Common myeloid progenitor, CD34-positive (primary cell): ENCODE data around the gene VWA5B1.
"Not testable (repeated sequence)": the region's sequence is repeated elsewhere in the genome, so short reads cannot be mapped to it uniquely, and the experiment has no call there.

Experiments used
- CTCF ChIA-PET: fragments of 350-600 bp; sonication (Branson Sonifier 250); formaldehyde crosslinking; loops from one replicate; lab custom pipeline; 2021; ENCODE audit warnings: antibody characterized with exemption; lab: Charles Lee
- POLR2A ChIA-PET: fragments of 350-600 bp; sonication (Branson Sonifier 250); formaldehyde crosslinking; loops from one replicate; lab custom pipeline; 2021; ENCODE audit warnings: antibody characterized with exemption; lab: Charles Lee
- DNase-seq, 3 donors: peaks; one replicate each; pipeline versions ENCODE4 v3.0.0 to v3.0.0-alpha.2; 2013
- H3K27ac ChIP-seq, 2 experiments: 1 replicate in 1 of 2; 2 replicates in 1 of 2; pipeline ENCODE4 v1.7.0; 2013; ENCODE audit warnings: inconsistent platforms in 2 of 2, low read length in 2 of 2, mild to moderate bottlenecking in 2 of 2, low read depth in 1 of 2, moderate library complexity in 1 of 2; ENCODE audit not compliant: severe bottlenecking in 2 of 2, insufficient read depth in 1 of 2, poor library complexity in 1 of 2
- H3K27me3 ChIP-seq, 5 experiments: replicated peaks in 2 of 5; 1 replicate in 3 of 5; 2 replicates in 2 of 5; pipeline versions ENCODE4 v1.6.1 to v1.7.0; 2013; ENCODE audit warnings: low read length in 4 of 5, mild to moderate bottlenecking in 2 of 5, moderate library complexity in 2 of 5, inconsistent platforms in 1 of 5; ENCODE audit not compliant: insufficient read depth in 5 of 5, control insufficient read depth in 4 of 5
- H3K36me3 ChIP-seq, 4 experiments: 1 replicate in 2 of 4; 2 replicates in 2 of 4; pipeline versions ENCODE4 v1.6.1 to v1.7.0; 2013; ENCODE audit warnings: low read length in 3 of 4, control low read depth in 1 of 4, mild to moderate bottlenecking in 1 of 4; ENCODE audit not compliant: control insufficient read depth in 4 of 4, insufficient read depth in 4 of 4
- H3K4me1 ChIP-seq, 4 experiments: 1 replicate in 3 of 4; 2 replicates in 1 of 4; pipeline versions ENCODE4 v1.6.1 to v1.7.1; 2013; ENCODE audit warnings: low read length in 3 of 4, mild to moderate bottlenecking in 3 of 4, control low read depth in 1 of 4, inconsistent platforms in 1 of 4, moderate library complexity in 1 of 4; ENCODE audit not compliant: control insufficient read depth in 4 of 4, insufficient read depth in 4 of 4; ENCODE audit errors: control extremely low read depth in 1 of 4
- H3K4me3 ChIP-seq, 7 experiments: 1 replicate in 4 of 7; 2 replicates in 3 of 7; pipeline versions ENCODE4 v1.5.1 to v1.7.0; 2013; ENCODE audit warnings: mild to moderate bottlenecking in 7 of 7, low read length in 6 of 7, moderate library complexity in 6 of 7, inconsistent platforms in 2 of 7, low read depth in 2 of 7, control low read depth in 1 of 7; ENCODE audit not compliant: insufficient read depth in 4 of 7, control insufficient read depth in 1 of 7; ENCODE audit errors: extremely low read depth in 1 of 7
- H3K9me3 ChIP-seq, 5 experiments: 1 replicate in 4 of 5; 2 replicates in 1 of 5; pipeline versions ENCODE4 v1.6.1 to v1.7.1; 2013; ENCODE audit warnings: low read length in 4 of 5, mild to moderate bottlenecking in 2 of 5, inconsistent platforms in 1 of 5, low read depth in 1 of 5, moderate library complexity in 1 of 5; ENCODE audit not compliant: control insufficient read depth in 4 of 5, insufficient read depth in 2 of 5; ENCODE audit errors: control extremely low read depth in 1 of 5
- WGBS: methylation state at CpG from one replicate; pipeline ENCODE4 v1.1.5; 2013; ENCODE audit not compliant: insufficient coverage; 5-methylcytosine and 5-hydroxymethylcytosine counted together

Gene VWA5B1

GRCh38 chr1:20281801-20282200 is 8.9 kb upstream of the VWA5B1 start:
- DNase-seq: no peak
- Histone ChIP-seq H3K4me1 (no peaks in the 10 kb centered on the region), H3K27me3 (peaks cover 4 to 52% (median 9%) of the 10 kb centered on the region in 5 experiments), H3K36me3 (no peaks in the 10 kb centered on the region), H3K4me3 (no peak overlapping the region), H3K27ac (no peak overlapping the region), H3K9me3 (peaks cover 0 to 9% (median 0%) of the 10 kb centered on the region in 5 experiments)
- CTCF ChIA-PET: no interaction called here
- POLR2A ChIA-PET: no interaction called here
- 67% methylated on average over 2 of the region's 2 CpGs for WGBS

DNA sequence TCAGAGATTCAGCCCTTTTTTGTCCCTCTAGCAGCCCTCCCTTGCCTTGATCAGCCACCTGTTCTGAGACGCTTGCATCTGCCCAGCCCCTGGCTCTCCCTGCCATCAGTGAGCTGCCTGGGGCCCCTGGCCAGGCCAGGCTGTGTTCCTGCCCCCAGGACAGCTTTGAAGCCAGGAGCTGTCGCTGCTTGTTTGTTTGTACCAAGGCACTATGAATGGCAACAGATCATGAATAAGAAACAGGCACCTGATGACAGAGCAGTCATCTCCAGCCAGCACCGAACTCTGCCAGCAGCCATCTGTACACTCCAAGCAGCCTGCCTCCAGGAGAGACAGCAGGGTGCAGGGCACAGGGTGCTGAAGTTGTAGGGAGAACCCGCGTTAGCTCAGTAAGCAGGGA is 8.1 kb upstream of the VWA5B1 start:
- Histone ChIP-seq H3K36me3 (no peaks in the 10 kb centered on the region), H3K27me3 (peaks cover 4 to 53% (median 9%) of the 10 kb centered on the region in 5 experiments), H3K9me3 (peaks cover 0 to 9% (median 0%) of the 10 kb centered on the region in 5 experiments), H3K4me3 (no peak overlapping the region), H3K27ac (no peak overlapping the region), H3K4me1 (no peaks in the 10 kb centered on the region)
- WGBS: 76% methylated on average over 5 of the region's 5 CpGs
- ChIA-PET POLR2A (no interaction called here), CTCF (no interaction called here)
- DNase-seq: no peak

GRCh38 chr1:20284046-20284445 is 6.6 kb upstream of the VWA5B1 start:
- Histone ChIP-seq H3K27me3 (peaks cover 4 to 66% (median 8%) of the 10 kb centered on the region in 5 experiments), H3K27ac (no peak overlapping the region), H3K4me1 (no peaks in the 10 kb centered on the region), H3K4me3 (no peak overlapping the region), H3K36me3 (no peaks in the 10 kb centered on the region), H3K9me3 (peaks cover 0 to 9% (median 0%) of the 10 kb centered on the region in 5 experiments)
- POLR2A ChIA-PET: no interaction called here
- WGBS: no CpG with 5 or more reads among the region's 2 CpGs
- CTCF ChIA-PET: no interaction called here
- DNase-seq: no peak

- Histone ChIP-seq H3K36me3 (no peaks in the 10 kb centered on the region), H3K4me3 (no peak overlapping the region), H3K27ac (no peak overlapping the region), H3K4me1 (no peaks in the 10 kb centered on the region), H3K9me3 (peaks cover 0 to 9% (median 0%) of the 10 kb centered on the region in 5 experiments), H3K27me3 (peaks cover 4 to 72% (median 11%) of the 10 kb centered on the region in 5 experiments)
- POLR2A ChIA-PET: no interaction called here
- CTCF ChIA-PET: no interaction called here
- no peak for DNase-seq
- 100% methylated on average over 1 of the region's 3 CpGs for WGBS
These were observed 6.0 kb upstream of the VWA5B1 start for GRCh38 chr1:20284625-20285024.

GRCh38 chr1:20285510-20285909 is 5.2 kb upstream of the VWA5B1 start:
- H3K4me1 ChIP-seq: no peaks in the 10 kb centered on the region
- WGBS: 87% methylated on average over 3 of the region's 3 CpGs
- H3K9me3 ChIP-seq: peaks cover 0 to 9% (median 0%) of the 10 kb centered on the region in 5 experiments
- peaks cover 4 to 81% (median 13%) of the 10 kb centered on the region in 5 experiments for H3K27me3 ChIP-seq
- no peak overlapping the region for H3K4me3 ChIP-seq
- no peak for DNase-seq
- no peaks in the 10 kb centered on the region for H3K36me3 ChIP-seq
- ChIA-PET POLR2A (no interaction called here), CTCF (no interaction called here)
- H3K27ac ChIP-seq: no peak overlapping the region

DNA sequence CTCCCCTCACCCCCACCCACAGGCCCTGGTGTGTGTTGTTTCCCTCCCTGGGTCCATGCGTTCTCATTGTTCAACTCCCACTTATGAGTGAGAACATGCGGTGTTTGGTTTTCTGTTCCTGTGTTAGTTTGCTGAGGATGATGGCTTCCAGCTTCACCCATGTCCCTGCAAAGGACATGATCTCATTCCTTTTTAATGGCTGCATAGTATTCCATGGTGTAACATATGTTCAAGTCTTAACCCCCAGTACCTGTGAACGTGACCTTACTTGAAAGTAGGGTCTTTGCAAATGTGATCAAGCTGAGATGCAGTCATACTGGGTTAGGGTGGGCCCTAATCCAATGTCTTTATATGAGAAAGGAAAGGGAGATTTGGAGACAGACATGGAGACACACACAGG is 3.0 kb upstream of the VWA5B1 start:
- H3K27ac ChIP-seq, POLR2A ChIA-PET, H3K36me3 ChIP-seq, DNase-seq, H3K4me3 ChIP-seq, CTCF ChIA-PET, H3K9me3 ChIP-seq, H3K4me1 ChIP-seq: not testable (repeated sequence)
- H3K27me3 ChIP-seq: peaks cover 4 to 89% (median 22%) of the 10 kb centered on the region in 5 experiments
- WGBS: 80% methylated on average over 1 of the region's 3 CpGs

DNA sequence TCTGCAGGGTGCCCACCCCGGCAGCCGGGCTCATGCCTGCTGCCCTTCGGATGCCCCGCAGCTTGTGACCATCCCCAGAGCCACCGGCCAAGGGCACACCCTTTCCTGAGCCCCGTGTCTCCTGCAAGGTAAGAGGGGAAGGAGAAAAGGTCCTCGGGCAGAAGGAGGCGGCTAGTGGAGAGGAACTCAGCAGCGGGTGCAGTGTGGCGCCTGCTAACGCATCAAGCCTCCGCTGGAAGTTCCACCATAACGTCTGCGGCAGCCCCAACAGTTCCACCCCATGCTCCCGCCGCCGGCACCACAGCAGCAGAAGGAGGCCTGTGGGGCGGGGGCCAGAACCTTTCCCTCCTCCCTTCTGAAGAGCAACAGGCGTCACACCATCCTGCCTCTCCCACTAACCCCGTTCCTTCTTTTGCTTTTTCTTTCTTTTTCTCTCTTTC is 990 bp downstream of the VWA5B1 start:
- CTCF ChIA-PET: no interaction called here
- H3K4me1 ChIP-seq: peaks cover 0 to 3% (median 0%) of the 10 kb centered on the region in 4 experiments
- POLR2A ChIA-PET: no interaction called here
- H3K4me3 ChIP-seq: no peak overlapping the region
- peaks cover 4 to 77% (median 25%) of the 10 kb centered on the region in 5 experiments for H3K27me3 ChIP-seq
- 2% methylated on average over 17 of the region's 20 CpGs for WGBS
- no peaks in the 10 kb centered on the region for H3K9me3 ChIP-seq
- DNase-seq: peak in 2 of 3 donors; percentile 16 to 32
- H3K27ac ChIP-seq: no peak overlapping the region
- no peaks in the 10 kb centered on the region for H3K36me3 ChIP-seq
